ENCODE data around the gene ZRSR2. TPM values are rescaled to one million over a fixed set of nuclear protein-coding genes. Genes with fewer than 3 reads are reported as not detected.

ZRSR2 gene
- total RNA-seq: 2.6 and 5.3 TPM in 2 replicates

GRCh38 chrX:15789979-15790768, at the start of gene ZRSR2:
Gene ZRSR2, plus strand, starts transcription at chrX:15790484. Its CDS starts 12 bp downstream, at chrX:15790496.

DNA sequence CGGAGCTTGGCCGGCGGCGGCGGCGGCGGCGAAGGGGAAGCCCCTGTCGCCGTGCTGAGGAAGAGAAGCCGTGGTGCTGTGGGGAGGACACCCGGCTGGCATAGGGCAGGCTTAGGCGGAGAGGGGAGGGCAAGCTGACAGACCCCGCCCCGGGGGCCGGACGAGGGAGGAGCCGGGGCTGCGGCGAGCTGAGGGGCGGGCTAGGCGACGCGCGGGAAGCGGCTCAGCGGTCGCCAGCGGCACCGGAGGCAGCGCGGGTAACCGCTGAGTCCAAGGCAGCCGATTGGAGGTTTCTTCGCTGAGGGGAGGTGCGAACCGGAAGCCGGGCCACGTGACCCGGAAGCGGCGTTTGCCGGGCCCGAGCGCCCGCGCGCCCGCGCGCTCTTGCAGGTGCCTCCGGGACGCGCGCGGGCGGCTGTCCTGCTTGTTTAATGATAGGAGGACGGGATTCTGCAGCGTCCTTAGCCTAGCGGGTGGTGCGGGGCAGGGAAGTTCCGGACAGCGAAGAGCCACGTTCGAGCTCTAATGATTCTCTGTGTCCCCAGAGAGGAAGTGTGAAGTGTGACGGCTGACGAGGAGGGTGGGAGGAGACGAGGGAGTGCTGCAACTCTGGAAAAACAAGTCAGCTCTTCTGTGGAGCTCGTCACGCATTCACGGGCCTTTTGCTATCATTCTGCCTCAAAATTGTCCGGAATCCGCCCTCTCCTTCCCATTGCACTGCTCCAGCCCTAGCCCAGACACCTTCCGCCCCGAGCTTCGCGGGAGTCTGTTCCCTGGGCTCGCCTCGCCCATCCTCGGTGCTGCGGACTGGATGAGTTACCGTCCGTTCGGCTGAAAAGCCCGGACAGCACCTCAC, 64.7 kb downstream of the ZRSR2 start, which contains the start of gene AP1S2:
Gene AP1S2 (minus strand): TSS at position 102 of the 856 bp plus-strand sequence. CDS start 2,289 bp downstream, outside the sequence.

Other genes starting within 250 kb of the ZRSR2 start
- gene ACE2, start 189.5 kb upstream of the ZRSR2 start, total RNA-seq: not detected in 2 replicates
- gene CLTRN, start 125.7 kb upstream of the ZRSR2 start, total RNA-seq: 0.18 and 0.58 TPM in 2 replicates
- gene CA5B, start 52.2 kb upstream of the ZRSR2 start, total RNA-seq: 17.5 and 17.6 TPM in 2 replicates
- 28.8 and 60.6 TPM in 2 replicates for gene AP1S2, start 64.3 kb downstream of the ZRSR2 start, total RNA-seq